GM19099 (cell line): ENCODE measurements around the gene TSSK2.

Source experiments
- POLR2A ChIP-seq: IDR thresholded peaks from 3 replicates; pipeline ENCODE4 v1.6.1; 2011; ENCODE audit warnings: low read depth; ENCODE audit not compliant: insufficient read length; ENCODE audit errors: extremely low read depth

TSSK2 gene

GRCh38 chr22:19178065-19178656 lies 47.1 kb downstream of the TSSK2 start:
- no peak for TF ChIP-seq POLR2A

DNA sequence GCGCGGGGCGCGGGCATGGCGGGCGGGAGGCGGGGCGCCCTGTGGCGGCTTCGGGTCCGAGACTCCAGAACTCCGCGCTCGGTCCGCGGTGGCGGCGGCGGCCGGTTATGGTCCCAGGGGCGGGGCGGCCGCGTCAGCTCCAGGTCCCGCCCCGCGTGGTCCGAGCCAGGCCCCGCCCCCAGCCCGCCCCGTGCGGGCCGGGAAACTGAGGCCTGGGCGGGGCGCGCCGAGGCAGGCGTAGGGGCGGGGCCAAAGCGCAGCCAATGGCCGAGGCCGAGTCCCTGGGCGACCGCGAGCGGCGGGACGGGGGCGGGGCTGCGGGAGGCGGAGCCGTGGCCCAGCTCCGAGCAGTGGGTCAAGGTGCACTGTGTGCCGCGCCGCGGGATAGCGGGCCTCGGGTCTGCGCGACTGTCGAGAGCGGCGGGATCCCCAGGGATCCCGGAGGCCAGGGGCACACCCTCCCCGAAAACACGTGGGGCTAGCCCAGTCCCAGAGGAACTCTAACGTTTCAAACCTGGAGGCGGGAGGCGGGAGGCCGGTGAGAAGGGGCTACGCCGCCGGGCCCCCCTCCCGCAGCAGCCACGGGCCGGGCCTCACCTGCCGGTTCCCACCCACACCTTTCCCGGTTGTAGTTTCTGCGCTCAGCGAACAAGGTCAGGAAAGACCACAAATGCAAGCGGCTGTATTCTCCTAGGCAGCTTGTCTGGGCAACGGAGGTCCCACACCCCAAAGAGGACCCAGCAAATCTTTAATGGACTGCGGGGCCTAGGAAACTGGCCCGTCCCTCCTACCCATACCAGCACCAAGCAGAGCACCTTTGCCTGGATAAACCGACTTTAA lies 47.8 kb downstream of the TSSK2 start, which contains the start of gene SLC25A1:
Gene SLC25A1, minus strand, starts transcription at position 80 of the 840 bp plus-strand sequence. Its CDS starts 63 bp downstream, at position 17.
- peak; percentile 60 for TF ChIP-seq POLR2A

DNA sequence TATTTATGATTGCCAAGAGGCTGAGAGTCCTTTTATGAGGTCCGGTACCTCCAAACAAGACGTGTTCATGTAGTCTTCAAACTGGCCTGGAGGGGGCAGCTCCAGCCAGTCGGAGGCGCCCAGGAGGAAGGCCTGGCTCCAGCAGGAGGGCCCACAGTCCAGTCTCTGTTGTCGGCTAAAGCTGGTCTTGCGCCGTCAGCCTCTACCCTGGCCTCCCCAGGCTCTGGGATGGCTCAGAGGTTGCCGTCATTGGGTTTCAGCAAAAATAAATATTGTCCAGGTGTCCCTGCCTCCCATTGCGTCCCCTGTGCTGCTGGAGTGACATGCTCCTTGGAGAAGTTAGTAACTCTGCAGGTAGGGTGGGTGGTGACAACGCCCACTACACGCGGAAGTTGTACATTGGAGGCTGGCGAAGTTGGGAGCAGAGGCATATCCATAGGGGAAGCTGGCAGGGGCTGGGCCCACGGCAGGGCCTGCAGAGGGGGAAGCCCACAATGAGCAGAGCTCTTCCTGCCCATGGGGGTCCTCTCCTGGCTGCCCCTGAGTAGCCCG lies 48.5 kb downstream of the TSSK2 start:
- no peak for TF ChIP-seq POLR2A

- no peak for TF ChIP-seq POLR2A
Observed at GRCh38 chr22:19180234-19180633, 49.1 kb downstream of the TSSK2 start.

GRCh38 chr22:19180740-19181410 lies 49.8 kb downstream of the TSSK2 start:
- no peak for TF ChIP-seq POLR2A

- no peak for TF ChIP-seq POLR2A
Observed at GRCh38 chr22:19181786-19182471, 50.8 kb downstream of the TSSK2 start.
